Measurements from ENCODE around the gene SLC15A2.

DNA sequence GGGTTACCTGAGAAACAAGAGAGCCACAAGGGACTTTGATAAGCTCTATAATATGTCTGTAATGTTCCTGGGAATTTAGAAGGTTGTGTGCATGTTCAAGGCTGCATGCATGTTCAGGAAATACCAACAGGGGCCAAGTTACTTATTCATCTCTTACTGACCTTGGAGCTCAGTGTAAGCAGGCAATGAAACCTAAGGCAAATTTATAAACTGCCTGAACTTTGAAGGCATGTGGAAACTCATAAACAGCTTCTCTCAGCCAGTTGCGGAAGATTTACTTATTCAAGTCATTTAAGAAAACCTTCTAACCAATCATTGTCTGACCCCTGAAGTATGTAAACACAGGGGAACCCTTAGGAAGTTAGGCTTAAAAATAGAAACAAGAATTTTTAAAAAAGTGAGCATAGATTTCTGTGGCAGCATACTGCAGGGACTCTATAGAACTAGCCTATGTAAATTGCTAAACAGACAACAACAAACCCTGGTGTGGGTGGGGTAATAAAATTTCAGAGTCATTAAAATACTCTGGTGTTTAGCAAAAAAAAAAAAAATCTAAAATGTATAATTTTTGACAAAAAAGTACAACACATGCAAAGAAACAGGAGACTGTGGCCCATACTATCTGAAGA, 57.2 kb downstream of the SLC15A2 start:
- TF ChIP-seq, protein P1, sequence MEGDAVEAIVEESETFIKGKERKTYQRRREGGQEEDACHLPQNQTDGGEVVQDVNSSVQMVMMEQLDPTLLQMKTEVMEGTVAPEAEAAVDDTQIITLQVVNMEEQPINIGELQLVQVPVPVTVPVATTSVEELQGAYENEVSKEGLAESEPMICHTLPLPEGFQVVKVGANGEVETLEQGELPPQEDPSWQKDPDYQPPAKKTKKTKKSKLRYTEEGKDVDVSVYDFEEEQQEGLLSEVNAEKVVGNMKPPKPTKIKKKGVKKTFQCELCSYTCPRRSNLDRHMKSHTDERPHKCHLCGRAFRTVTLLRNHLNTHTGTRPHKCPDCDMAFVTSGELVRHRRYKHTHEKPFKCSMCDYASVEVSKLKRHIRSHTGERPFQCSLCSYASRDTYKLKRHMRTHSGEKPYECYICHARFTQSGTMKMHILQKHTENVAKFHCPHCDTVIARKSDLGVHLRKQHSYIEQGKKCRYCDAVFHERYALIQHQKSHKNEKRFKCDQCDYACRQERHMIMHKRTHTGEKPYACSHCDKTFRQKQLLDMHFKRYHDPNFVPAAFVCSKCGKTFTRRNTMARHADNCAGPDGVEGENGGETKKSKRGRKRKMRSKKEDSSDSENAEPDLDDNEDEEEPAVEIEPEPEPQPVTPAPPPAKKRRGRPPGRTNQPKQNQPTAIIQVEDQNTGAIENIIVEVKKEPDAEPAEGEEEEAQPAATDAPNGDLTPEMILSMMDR (IDR thresholded peaks at IDR 0.05; ENCODE audit: low read depth, low read length) = no peak
- TF ChIP-seq, protein P2, sequence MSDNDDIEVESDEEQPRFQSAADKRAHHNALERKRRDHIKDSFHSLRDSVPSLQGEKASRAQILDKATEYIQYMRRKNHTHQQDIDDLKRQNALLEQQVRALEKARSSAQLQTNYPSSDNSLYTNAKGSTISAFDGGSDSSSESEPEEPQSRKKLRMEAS (IDR thresholded peaks at IDR 0.05; ENCODE audit: low read depth, low read length) = no peak
- no peak for TF ChIP-seq POLR2A (IDR thresholded peaks at IDR 0.05; ENCODE audit: extremely low read depth, insufficient read length)
- TF ChIP-seq MYC (IDR thresholded peaks at IDR 0.05; ENCODE audit: low read depth, low read length) = no peak

All from NB4 (cell line).